Left hindlimb (tissue), 1 donor: Measurements from ENCODE around the gene CTTNBP2.

Source experiments
- DNase-seq: peaks from one replicate; pipeline ENCODE4 v3.0.0-alpha.2; 2018

The CTTNBP2 gene

GRCh38 chr7:117871778-117872538 lies 1.3 kb downstream of the CTTNBP2 start:
- DNase-seq: peak; percentile 69

GRCh38 chr7:117871401-117871777 lies 1.9 kb downstream of the CTTNBP2 start:
- DNase-seq: no peak

GRCh38 chr7:117870448-117871130 lies 2.7 kb downstream of the CTTNBP2 start:
- no peak for DNase-seq

GRCh38 chr7:117869374-117869773 lies 3.9 kb downstream of the CTTNBP2 start:
- no peak for DNase-seq

- DNase-seq: no peak
Measured at GRCh38 chr7:117863618-117864017, 9.6 kb downstream of the CTTNBP2 start.

GRCh38 chr7:117862378-117862777 lies 10.9 kb downstream of the CTTNBP2 start:
- DNase-seq: no peak

- DNase-seq: no peak
Measured at GRCh38 chr7:117859246-117859812, 13.9 kb downstream of the CTTNBP2 start.

- no peak for DNase-seq
Measured at GRCh38 chr7:117858712-117859111, 14.5 kb downstream of the CTTNBP2 start.

- no peak for DNase-seq
Measured at GRCh38 chr7:117857718-117858117, 15.5 kb downstream of the CTTNBP2 start.

GRCh38 chr7:117856196-117856595 lies 17.0 kb downstream of the CTTNBP2 start:
- DNase-seq: no peak

- no peak for DNase-seq
Measured at GRCh38 chr7:117854186-117854585, 19.1 kb downstream of the CTTNBP2 start.

- no peak for DNase-seq
Measured at GRCh38 chr7:117848941-117849340, 24.3 kb downstream of the CTTNBP2 start.

- no peak for DNase-seq
Measured at GRCh38 chr7:117844678-117845077, 28.6 kb downstream of the CTTNBP2 start.

- no peak for DNase-seq
Measured at GRCh38 chr7:117841611-117842010, 31.6 kb downstream of the CTTNBP2 start.

GRCh38 chr7:117841011-117841410 lies 32.2 kb downstream of the CTTNBP2 start:
- no peak for DNase-seq

- no peak for DNase-seq
Measured at GRCh38 chr7:117839507-117839906, 33.7 kb downstream of the CTTNBP2 start.

GRCh38 chr7:117837841-117838240 lies 35.4 kb downstream of the CTTNBP2 start:
- DNase-seq: no peak

- no peak for DNase-seq
Measured at GRCh38 chr7:117835016-117835664, 38.1 kb downstream of the CTTNBP2 start.

- no peak for DNase-seq
Measured at GRCh38 chr7:117830422-117830954, 42.8 kb downstream of the CTTNBP2 start.

- DNase-seq: no peak
Measured at GRCh38 chr7:117829450-117830117, 43.7 kb downstream of the CTTNBP2 start.

GRCh38 chr7:117828825-117829224 lies 44.4 kb downstream of the CTTNBP2 start:
- no peak for DNase-seq

- no peak for DNase-seq
Measured at GRCh38 chr7:117827862-117828261, 45.4 kb downstream of the CTTNBP2 start.

- no peak for DNase-seq
Measured at GRCh38 chr7:117825132-117825531, 48.1 kb downstream of the CTTNBP2 start.
